OCI-LY7 (cell line): ENCODE results near the gene IHH. TPM values are rescaled to one million over a fixed set of nuclear protein-coding genes. Genes with fewer than 3 reads are reported as not detected.

Experiments used
- BruUV-seq: library from RNA; stranded (reverse); fragments of 400-500 nt; replicated peaks from 2 replicates; lab custom pipeline; 2021; lab: Mats Ljungman, UMichigan
- CTCF ChIA-PET: fragments of 300-600 bp; sonication (Branson Sonifier 250); formaldehyde crosslinking; loops from one replicate; lab custom pipeline; 2022; ENCODE audit warnings: antibody characterized with exemption; ENCODE audit not compliant: unreplicated experiment; lab: Charles Lee
- POLR2A ChIA-PET: fragments of 300-600 bp; sonication (Branson Sonifier 250); formaldehyde crosslinking; loops from one replicate; lab custom pipeline; 2022; ENCODE audit warnings: antibody characterized with exemption; lab: Charles Lee
- DNase-seq: peaks from one replicate; pipeline ENCODE4 v3.0.0-alpha.2; 2015; ENCODE audit warnings: low spot score
- H2AFZ ChIP-seq: fragments of 200-600 bp; sonication (generic), shearing (Covaris generic); 2 replicates; pipeline ENCODE4 v1.6.1; 2014; ENCODE audit warnings: mild to moderate bottlenecking, antibody characterized with exemption, low read length, moderate library complexity
- H3K27ac ChIP-seq: fragments of 200-600 bp; sonication (generic); 2 replicates; pipeline ENCODE4 v1.5.1; 2014; ENCODE audit warnings: mixed run types, low read depth, mild to moderate bottlenecking, moderate library complexity, low read length, inconsistent platforms; ENCODE audit not compliant: poor library complexity, severe bottlenecking
- H3K36me3 ChIP-seq: fragments of 200-600 bp; sonication (generic); 2 replicates; pipeline ENCODE4 v1.6.1; 2014; ENCODE audit warnings: mild to moderate bottlenecking, antibody characterized with exemption, low read length, moderate library complexity, mixed read lengths; ENCODE audit not compliant: insufficient read depth
- H3K4me1 ChIP-seq: fragments of 200-600 bp; sonication (generic); 2 replicates; pipeline ENCODE4 v1.5.1; 2014; ENCODE audit warnings: mild to moderate bottlenecking, low read length; ENCODE audit not compliant: insufficient read depth, poor library complexity, severe bottlenecking
- H3K4me2 ChIP-seq: fragments of 200-600 bp; sonication (generic); 2 replicates; pipeline ENCODE4 v1.6.1; 2014; ENCODE audit warnings: mild to moderate bottlenecking, low read length
- H3K4me3 ChIP-seq: fragments of 200-600 bp; sonication (generic); 2 replicates; pipeline ENCODE4 v1.5.1; 2014; ENCODE audit warnings: mild to moderate bottlenecking, low read depth, low read length; ENCODE audit not compliant: poor library complexity, severe bottlenecking
- H3K79me2 ChIP-seq: fragments of 200-600 bp; sonication (generic); 2 replicates; pipeline ENCODE4 v1.6.1; 2016; ENCODE audit warnings: low read depth, mild to moderate bottlenecking, low read length, moderate library complexity, mixed read lengths; ENCODE audit not compliant: insufficient read depth
- H3K9me2 ChIP-seq: fragments of 200-600 bp; sonication (generic); 2 replicates; pipeline ENCODE4 v1.6.1; 2016; ENCODE audit warnings: mild to moderate bottlenecking, low read length, mixed read lengths; ENCODE audit not compliant: insufficient read depth
- H3K9me3 ChIP-seq: fragments of 200-600 bp; sonication (generic); 2 replicates; pipeline ENCODE4 v1.6.1; 2014; ENCODE audit warnings: mild to moderate bottlenecking, mixed run types, low read length, mixed read lengths
- H4K20me1 ChIP-seq: fragments of 200-600 bp; sonication (generic); 2 replicates; pipeline ENCODE4 v1.6.1; 2014; ENCODE audit warnings: mild to moderate bottlenecking, antibody characterized with exemption, low read length, moderate library complexity, mixed read lengths; ENCODE audit not compliant: insufficient read depth
- CTCF ChIP-seq: fragments of 200-600 bp; sonication (generic); conservative IDR thresholded peaks from 2 replicates; pipeline ENCODE4 v1.5.1; 2014; ENCODE audit warnings: mild to moderate bottlenecking, antibody characterized with exemption, low read length, moderate library complexity, mixed read lengths
- EZH2phosphoT487 ChIP-seq: fragments of 200-600 bp; sonication (generic); IDR thresholded peaks from 2 replicates; pipeline ENCODE4 v1.6.1; 2018; ENCODE audit warnings: low read depth, borderline replicate concordance, mild to moderate bottlenecking, mixed run types, antibody characterized with exemption, low read length, moderate library complexity, mixed read lengths
- intact Hi-C: fragments of 100-400 bp; cut with micrococcal nuclease; formaldehyde crosslinking; loops from one replicate; pipeline ENCODE4 v1.10.0; 2022; ENCODE audit not compliant: unreplicated experiment
- total RNA-seq, 2 experiments: library from RNA; depleted of rRNA in 1 of 2; stranded (reverse); fragments of >200 nt in 1 of 2; shearing (Covaris generic) in 1 of 2; gene quantifications; 2 replicates each; pipeline ENCODE4 v1.2.3, GENCODE V29; 2014 to 2022

Gene IHH
- total RNA-seq, 2 experiments from 2014 or later, result not detected

GRCh38 chr2:219028996-219029828, 31.5 kb downstream of the IHH start:
- Histone ChIP-seq H3K36me3 (no peaks in the 10 kb centered on the region), H3K9me3 (no peaks in the 10 kb centered on the region), H3K9me2 (no peaks in the 10 kb centered on the region), H3K79me2 (no peaks in the 10 kb centered on the region), H4K20me1 (no peaks in the 10 kb centered on the region), H3K4me2 (no peak overlapping the region), H3K4me1 (no peaks in the 10 kb centered on the region), H2AFZ (no peak overlapping the region), H3K4me3 (no peak overlapping the region), H3K27ac (no peak overlapping the region)
- CTCF ChIA-PET, result interaction anchor here (0.7 to 1.6 kb wide), 8 partner anchors 10 to 266 kb away, joined by 3 to 5 read pairs (median 4); no protein-coding TSS in a partner anchor
- intact Hi-C loops, result loop anchor here (1.0 kb wide), 2 partner anchors 90 to 126 kb away; no protein-coding TSS in a partner anchor
- DNase-seq, result no peak
- TF ChIP-seq CTCF, result no peak
- TF ChIP-seq EZH2phosphoT487, result no peak
- BruUV-seq, result no TSS peak
- POLR2A ChIA-PET, result interaction anchor here (0.6 kb wide), 1 partner anchor 122 kb away, joined by 3 read pairs; no protein-coding TSS in a partner anchor

GRCh38 chr2:219028141-219028540, 32.6 kb downstream of the IHH start:
- Histone ChIP-seq H3K79me2 (no peaks in the 10 kb centered on the region), H3K36me3 (no peaks in the 10 kb centered on the region), H2AFZ (no peak overlapping the region), H4K20me1 (no peaks in the 10 kb centered on the region), H3K9me2 (no peaks in the 10 kb centered on the region), H3K27ac (no peak overlapping the region), H3K4me2 (no peak overlapping the region), H3K9me3 (no peaks in the 10 kb centered on the region), H3K4me3 (no peak overlapping the region), H3K4me1 (no peaks in the 10 kb centered on the region)
- BruUV-seq, result no TSS peak
- intact Hi-C loops, result no loop called here
- POLR2A ChIA-PET, result no interaction called here
- CTCF ChIA-PET, result no interaction called here
- no peak for TF ChIP-seq EZH2phosphoT487
- no peak for TF ChIP-seq CTCF
- DNase-seq, result no peak
